GM23338 (cell line): ENCODE results near the gene ZNF609. TPM values are rescaled to one million over a fixed set of nuclear protein-coding genes. Genes with fewer than 3 reads are reported as not detected.

ENCODE experiments used
- ATAC-seq: fragments of 200-7000 bp; cut with Tn5 transposase; 3 replicates; pipeline ENCODE4 v1.9.1; 2020
- DNase-seq: peaks from one replicate; pipeline ENCODE4 v3.0.0-alpha.2; 2015; ENCODE audit warnings: low spot score
- H2AFZ ChIP-seq: fragments of 200-600 bp; sonication (generic); 2 replicates; pipeline ENCODE4 v1.8.0; 2016; ENCODE audit warnings: antibody characterized with exemption, mild to moderate bottlenecking, moderate library complexity
- H3F3A ChIP-seq: fragments of 200-600 bp; sonication (generic); replicated peaks from 2 replicates; pipeline ENCODE4 v1.8.0; 2017; ENCODE audit warnings: antibody characterized with exemption, mixed run types, low read depth
- H3K27ac ChIP-seq: fragments of 200-600 bp; sonication (generic); 2 replicates; pipeline ENCODE4 v1.6.1; 2016; ENCODE audit warnings: low read depth
- H3K27me3 ChIP-seq: fragments of 200-600 bp; sonication (generic); 2 replicates; pipeline ENCODE4 v1.8.0; 2016; ENCODE audit warnings: mild to moderate bottlenecking, mixed run types, moderate library complexity; ENCODE audit not compliant: insufficient read depth
- H3K36me3 ChIP-seq: fragments of 200-600 bp; sonication (generic); 2 replicates; pipeline ENCODE4 v1.8.0; 2016; ENCODE audit warnings: mild to moderate bottlenecking; ENCODE audit not compliant: insufficient read depth
- H3K4me1 ChIP-seq: fragments of 200-600 bp; sonication (generic); 2 replicates; pipeline ENCODE4 v1.8.0; 2016; ENCODE audit warnings: mild to moderate bottlenecking, moderate library complexity; ENCODE audit not compliant: insufficient read depth
- H3K4me2 ChIP-seq: fragments of 200-600 bp; sonication (generic); 2 replicates; pipeline ENCODE4 v1.7.1; 2017; ENCODE audit warnings: mixed run types
- H3K4me3 ChIP-seq: fragments of 200-600 bp; sonication (generic); 2 replicates; pipeline ENCODE4 v1.6.1; 2016; ENCODE audit warnings: mixed run types
- H3K79me2 ChIP-seq: fragments of 200-600 bp; sonication (generic); replicated peaks from 2 replicates; pipeline ENCODE4 v1.8.0; 2017; ENCODE audit warnings: mild to moderate bottlenecking; ENCODE audit not compliant: insufficient read depth
- H3K9me2 ChIP-seq: fragments of 200-600 bp; sonication (generic); 2 replicates; pipeline ENCODE4 v1.8.0; 2017; ENCODE audit not compliant: insufficient read depth
- H4K20me1 ChIP-seq: fragments of 200-600 bp; sonication (generic); replicated peaks from 2 replicates; pipeline ENCODE4 v1.8.0; 2017; ENCODE audit warnings: mild to moderate bottlenecking; ENCODE audit not compliant: insufficient read depth
- H3K27ac Mint-ChIP-seq: 2 replicates; pipeline ENCODE4 v1.8.0; 2020; ENCODE audit warnings: inconsistent platforms, mild to moderate bottlenecking, moderate library complexity, mixed read lengths
- H3K27me3 Mint-ChIP-seq: 3 replicates; pipeline ENCODE4 v1.8.0; 2022; ENCODE audit warnings: low read depth, mild to moderate bottlenecking, moderate library complexity, mixed read lengths, inconsistent platforms; ENCODE audit not compliant: insufficient read depth, poor library complexity
- H3K36me3 Mint-ChIP-seq: 3 replicates; pipeline ENCODE4 v1.8.0; 2021; ENCODE audit warnings: low read depth, mild to moderate bottlenecking, inconsistent platforms, moderate library complexity, mixed read lengths
- H3K4me1 Mint-ChIP-seq: 3 replicates; pipeline ENCODE4 v1.8.0; 2020; ENCODE audit warnings: mild to moderate bottlenecking, inconsistent platforms, mixed read lengths
- H3K4me3 Mint-ChIP-seq: 3 replicates; pipeline ENCODE4 v1.8.0; 2021; ENCODE audit warnings: moderate library complexity, mild to moderate bottlenecking, inconsistent platforms, mixed read lengths
- H3K9me3 Mint-ChIP-seq: 3 replicates; pipeline ENCODE4 v1.8.0; 2020; ENCODE audit warnings: moderate library complexity, mild to moderate bottlenecking, inconsistent platforms, mixed read lengths
- CREB1 ChIP-seq: fragments of 250-450 bp; sonication (Bioruptor Pico); IDR thresholded peaks from 2 replicates; pipeline ENCODE4 v1.5.0; 2020; ENCODE audit warnings: low read depth, mild to moderate bottlenecking, moderate library complexity
- CTCF ChIP-seq, 2 experiments: fragments of 200-600 bp in 1 of 2; sonication (generic) in 1 of 2; conservative IDR thresholded peaks; 2 replicates each; pipeline versions ENCODE4 v1.5.1 to v1.6.1; 2016 to 2017; ENCODE audit warnings: antibody characterized with exemption in 2 of 2, low read depth in 2 of 2, mild to moderate bottlenecking in 2 of 2, moderate library complexity in 1 of 2
- EZH2 ChIP-seq: fragments of 200-600 bp; sonication (generic); IDR thresholded peaks from one replicate; pipeline ENCODE4 v1.8.0; 2017; ENCODE audit warnings: antibody characterized with exemption, mild to moderate bottlenecking, low read depth; ENCODE audit not compliant: unreplicated experiment
- EZH2phosphoT487 ChIP-seq: fragments of 200-600 bp; sonication (generic); IDR thresholded peaks from one replicate; pipeline ENCODE4 v1.8.1; 2018; ENCODE audit warnings: antibody characterized with exemption; ENCODE audit not compliant: unreplicated experiment
- NANOG ChIP-seq: IDR thresholded peaks from 2 replicates; pipeline ENCODE4 v1.6.1; 2016; ENCODE audit warnings: antibody characterized with exemption, borderline replicate concordance
- POLR2AphosphoS5 ChIP-seq: IDR thresholded peaks from 2 replicates; pipeline ENCODE4 v1.6.1; 2016; ENCODE audit warnings: antibody characterized with exemption, low read depth
- REST ChIP-seq: IDR thresholded peaks from one replicate; pipeline ENCODE4 v1.6.1; 2018; ENCODE audit warnings: antibody characterized with exemption; ENCODE audit not compliant: unreplicated experiment
- STAT1 ChIP-seq: IDR thresholded peaks from one replicate; pipeline ENCODE4 v1.6.1; 2016; ENCODE audit warnings: antibody characterized with exemption; ENCODE audit not compliant: unreplicated experiment
- ZNF114 ChIP-seq: fragments of 250-450 bp; sonication (Bioruptor Pico); IDR thresholded peaks from 2 replicates; pipeline ENCODE4 v1.5.0; 2020; ENCODE audit warnings: mild to moderate bottlenecking, moderate library complexity
- ZNF331 ChIP-seq: fragments of 250-450 bp; sonication (Bioruptor Pico); IDR thresholded peaks from 2 replicates; pipeline ENCODE4 v1.5.0; 2020; ENCODE audit warnings: low read depth, mild to moderate bottlenecking, moderate library complexity
- polyA plus RNA-seq: library from polyadenylated mRNA; unstranded; fragments of >200 nt; fragmentation: Nextera tagmentation; extraction: Ambion mirVana; gene quantifications from 2 replicates; pipeline ENCODE4 v1.2.1, GENCODE V29; 2016
- total RNA-seq: library from RNA; depleted of rRNA; stranded (reverse); fragments of >200 nt; shearing (Covaris generic); gene quantifications from 2 replicates; pipeline ENCODE4 v1.2.3, GENCODE V29; 2014
- TF ChIP-seq, protein P1 (sequence below): IDR thresholded peaks from 2 replicates; pipeline ENCODE4 v1.6.1; 2016; ENCODE audit warnings: antibody characterized with exemption

Gene ZNF609
- total and polyA plus RNA-seq, 2 experiments from 2014 or later, result 26.4 to 40.2 TPM

- no peak for TF ChIP-seq REST
- no peak for TF ChIP-seq POLR2AphosphoS5
- no peak for TF ChIP-seq CREB1 (CRISPR knock-in tag)
- TF ChIP-seq ZNF331 (CRISPR knock-in tag), result no peak
- no peak for TF ChIP-seq ZNF114
- no peak for TF ChIP-seq CTCF (conservative IDR thresholded peaks at IDR 0.05; ENCODE audit: low read depth in 2 of 2)
- TF ChIP-seq, protein P1, sequence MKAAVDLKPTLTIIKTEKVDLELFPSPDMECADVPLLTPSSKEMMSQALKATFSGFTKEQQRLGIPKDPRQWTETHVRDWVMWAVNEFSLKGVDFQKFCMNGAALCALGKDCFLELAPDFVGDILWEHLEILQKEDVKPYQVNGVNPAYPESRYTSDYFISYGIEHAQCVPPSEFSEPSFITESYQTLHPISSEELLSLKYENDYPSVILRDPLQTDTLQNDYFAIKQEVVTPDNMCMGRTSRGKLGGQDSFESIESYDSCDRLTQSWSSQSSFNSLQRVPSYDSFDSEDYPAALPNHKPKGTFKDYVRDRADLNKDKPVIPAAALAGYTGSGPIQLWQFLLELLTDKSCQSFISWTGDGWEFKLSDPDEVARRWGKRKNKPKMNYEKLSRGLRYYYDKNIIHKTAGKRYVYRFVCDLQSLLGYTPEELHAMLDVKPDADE, result no peak
- TF ChIP-seq STAT1, result no peak
- no peak for TF ChIP-seq EZH2
- no peak for TF ChIP-seq NANOG
Observed at GRCh38 chr15:64610257-64610919, 150.0 kb downstream of the ZNF609 start (continued).

DNA sequence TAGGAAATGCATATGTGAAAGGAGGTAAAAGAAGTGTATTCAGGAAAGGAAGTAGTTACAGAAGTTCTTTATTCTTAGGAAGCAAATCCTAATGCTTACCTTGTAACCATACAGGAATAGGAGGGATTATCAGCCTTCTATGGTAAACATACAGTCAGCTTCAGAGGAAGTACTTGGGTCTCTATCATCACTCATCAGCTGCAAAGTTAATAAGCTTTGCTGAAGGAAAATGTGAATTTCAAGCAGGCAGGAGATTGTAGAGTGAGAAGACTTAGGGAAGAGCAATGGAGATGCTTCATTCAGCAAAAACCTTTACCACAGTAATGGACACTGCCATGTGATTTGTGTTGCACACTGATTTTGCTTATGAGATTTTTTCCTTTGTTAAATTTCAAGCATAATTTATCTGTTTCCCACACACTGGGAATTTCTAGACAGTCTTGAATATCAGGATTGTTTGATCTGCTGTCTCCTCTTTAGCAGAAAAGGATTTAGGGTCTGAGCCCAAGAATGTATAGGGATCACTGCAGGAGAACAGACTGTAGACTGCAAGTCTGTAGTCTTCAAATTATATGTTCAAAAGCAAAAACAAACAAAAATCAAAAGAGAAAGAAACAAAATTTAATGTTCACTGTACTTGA, 150.8 kb downstream of the ZNF609 start:
- H3K36me3 ChIP-seq, result no peaks in the 10 kb centered on the region
- H3F3A ChIP-seq, result no peaks in the 10 kb centered on the region
- DNase-seq (no peak), ATAC-seq (no peak)
- Mint-ChIP-seq H3K9me3 (no peaks in the 10 kb centered on the region), H3K27me3 (no peaks in the 10 kb centered on the region), H3K4me3 (no peak overlapping the region), H3K36me3 (peaks cover 5% of the 10 kb centered on the region; the same call in 1 of the 3 replicates), H3K4me1 (peaks cover 4% of the 10 kb centered on the region; the same call in 2 of the 3 replicates), H3K27ac (0 out of 2 replicates have a peak overlapping the region, but pooled peaks have one; percentile 26)
- H3K4me3 ChIP-seq, result no peak overlapping the region
- peaks cover 92% of the 10 kb centered on the region for H3K79me2 ChIP-seq
- no peaks in the 10 kb centered on the region for H3K4me1 ChIP-seq
- H3K4me2 ChIP-seq, result no peak overlapping the region
- no peak overlapping the region for H2AFZ ChIP-seq
- peaks cover 41% of the 10 kb centered on the region for H4K20me1 ChIP-seq
- H3K27ac ChIP-seq, result no peak overlapping the region
- no peaks in the 10 kb centered on the region for H3K27me3 ChIP-seq
- no peaks in the 10 kb centered on the region for H3K9me2 ChIP-seq
- TF ChIP-seq EZH2 (no peak), CREB1 (CRISPR knock-in tag) (no peak), ZNF331 (CRISPR knock-in tag) (no peak), EZH2phosphoT487 (no peak), POLR2AphosphoS5 (no peak), NANOG (no peak), CTCF (conservative IDR thresholded peaks at IDR 0.05; ENCODE audit: low read depth in 2 of 2) (no peak)
